K562 (cell line): Measurements from ENCODE around the gene PIGH. TPM values are rescaled to one million over a fixed set of nuclear protein-coding genes. Genes with fewer than 3 reads are reported as not detected.

ENCODE experiments used
- ARID1B ChIP-seq: fragments of 450-650 bp; IDR thresholded peaks from 2 replicates; pipeline ENCODE4 v1.6.1; 2016; ENCODE audit warnings: antibody characterized with exemption, mild to moderate bottlenecking, inconsistent platforms
- ATF7 ChIP-seq: fragments of 450-650 bp; IDR thresholded peaks from 2 replicates; pipeline ENCODE4 v1.7.1; 2014; ENCODE audit warnings: mild to moderate bottlenecking, moderate library complexity
- BCL6 ChIP-seq: fragments of 250-450 bp; sonication (Bioruptor Pico); IDR thresholded peaks from 2 replicates; pipeline ENCODE4 v1.4.0; 2020
- BCLAF1 ChIP-seq, 2 experiments: fragments of 450-650 bp in 1 of 2; IDR thresholded peaks; 2 replicates each; pipeline ENCODE4 v1.6.1; 2011 to 2017; ENCODE audit warnings: low read depth in 2 of 2, antibody characterized with exemption in 1 of 2, borderline replicate concordance in 1 of 2, low read length in 1 of 2, mild to moderate bottlenecking in 1 of 2, mixed read lengths in 1 of 2; ENCODE audit not compliant: control insufficient read depth in 1 of 2
- BMI1 ChIP-seq: fragments of 150-350 bp; IDR thresholded peaks from 2 replicates; pipeline ENCODE4 v1.6.1; 2014; ENCODE audit warnings: low read length
- COPS2 ChIP-seq: fragments of 450-650 bp; conservative IDR thresholded peaks from 2 replicates; pipeline ENCODE4 v1.6.1; 2016; ENCODE audit warnings: mild to moderate bottlenecking, moderate library complexity
- GTF2F1 ChIP-seq: IDR thresholded peaks from 2 replicates; pipeline ENCODE4 v1.6.1; 2011; ENCODE audit warnings: low read depth, low read length, improper control_type of control experiment
- ID3 ChIP-seq, 2 experiments: fragments of 250-450 bp in 1 of 2; fragments of 450-650 bp in 1 of 2; sonication (Bioruptor Pico) in 1 of 2; IDR thresholded peaks; 2 replicates each; pipeline versions ENCODE4 v1.6.1 to v1.8.0; 2016 to 2021; ENCODE audit warnings: mild to moderate bottlenecking in 2 of 2, moderate library complexity in 2 of 2, missing compliant biosample characterization in 1 of 2, missing genetic modification characterization in 1 of 2
- JUND ChIP-seq, 2 experiments: IDR thresholded peaks; 2 replicates in 1 of 2; 3 replicates in 1 of 2; pipeline ENCODE4 v1.6.1; 2011; ENCODE audit warnings: borderline replicate concordance in 2 of 2, low read depth in 2 of 2, low read length in 2 of 2, improper control_type of control experiment in 1 of 2, missing biosample characterization in 1 of 2, missing genetic modification characterization in 1 of 2, missing genetic modification reagents in 1 of 2
- KDM5B ChIP-seq: fragments of 200-600 bp; sonication (generic); IDR thresholded peaks from 2 replicates; pipeline ENCODE4 v1.6.1; 2012; ENCODE audit warnings: low read depth, mild to moderate bottlenecking, moderate library complexity, low read length, control low read depth, inconsistent platforms; ENCODE audit not compliant: insufficient replicate concordance
- KLF13 ChIP-seq: fragments of 450-650 bp; IDR thresholded peaks from 2 replicates; pipeline ENCODE4 v1.6.1; 2016; ENCODE audit warnings: missing genetic modification characterization, low read depth, mild to moderate bottlenecking, missing compliant biosample characterization, moderate library complexity, borderline replicate concordance
- MAFK ChIP-seq: IDR thresholded peaks from 2 replicates; pipeline ENCODE4 v1.6.1; 2011; ENCODE audit warnings: low read length, improper control_type of control experiment
- MBD2 ChIP-seq: sonication (generic); IDR thresholded peaks from 2 replicates; pipeline ENCODE4 v1.6.1; 2016; ENCODE audit warnings: low read depth, borderline replicate concordance
- MED1 ChIP-seq: sonication (generic); formaldehyde crosslinking; IDR thresholded peaks from 2 replicates; pipeline ENCODE4 v1.8.1; 2023; ENCODE audit warnings: missing genetic modification reagents, borderline replicate concordance
- NFE2L1 ChIP-seq: fragments of 450-650 bp; IDR thresholded peaks from 2 replicates; pipeline ENCODE4 v1.6.1; 2016; ENCODE audit warnings: missing genetic modification characterization, low read depth, mild to moderate bottlenecking, missing compliant biosample characterization, moderate library complexity, borderline replicate concordance
- PHF20 ChIP-seq: fragments of 450-650 bp; IDR thresholded peaks from 2 replicates; pipeline ENCODE4 v1.6.1; 2018; ENCODE audit not compliant: partially characterized antibody
- POLR2A ChIP-seq: fragments of 450-650 bp; conservative IDR thresholded peaks from 2 replicates; pipeline ENCODE4 v1.6.1; 2016
- ZNF24 ChIP-seq: fragments of 450-650 bp; IDR thresholded peaks from 2 replicates; pipeline ENCODE4 v1.6.1; 2016
- ZNF639 ChIP-seq, 2 experiments: fragments of 200-800 bp in 1 of 2; sonication (Bioruptor generic) in 1 of 2; sonication (generic) in 1 of 2; formaldehyde crosslinking in 1 of 2; IDR thresholded peaks in 1 of 2; conservative IDR thresholded peaks in 1 of 2; 2 replicates each; pipeline versions ENCODE4 v1.5.0 to v1.6.1; 2016 to 2020; ENCODE audit warnings: missing compliant biosample characterization in 1 of 2, missing genetic modification characterization in 1 of 2, missing genetic modification reagents in 1 of 2
- ZNF740 ChIP-seq, 3 experiments: fragments of 200-800 bp in 1 of 3; sonication (Bioruptor generic) in 1 of 3; sonication (generic) in 1 of 3; formaldehyde crosslinking in 1 of 3; IDR thresholded peaks; 2 replicates each; pipeline versions ENCODE4 v1.6.1 to v1.8.0; 2016 to 2022; ENCODE audit warnings: mild to moderate bottlenecking in 2 of 3, missing compliant biosample characterization in 2 of 3, missing genetic modification characterization in 2 of 3, missing genetic modification reagents in 1 of 3
- polyA plus RNA-seq, 8 experiments: library from polyadenylated mRNA; depleted of rRNA in 4 of 8; stranded (reverse) in 5 of 8; unstranded in 3 of 8; fragments of >200 nt; fragmentation: Nextera tagmentation in 2 of 8; fragmentation: Illumina TruSeq in 1 of 8; extraction: Ambion mirVana in 2 of 8; extraction: Trizol in 1 of 8; gene quantifications; 2 replicates each; pipeline versions ENCODE4 v1.2.1 to v1.2.3, GENCODE V29; 2011 to 2014; ENCODE audit warnings: inconsistent platforms in 1 of 8, missing spikeins in 1 of 8
- total RNA-seq, 7 experiments: library from RNA; depleted of rRNA in 6 of 7; stranded (reverse); fragments of >200 nt in 6 of 7; fragmentation: Illumina TruSeq in 2 of 7; extraction: Trizol in 2 of 7; gene quantifications; 2 replicates each; pipeline versions ENCODE4 v1.2.1 to v1.2.3, GENCODE V29; 2011 to 2021; ENCODE audit warnings: low replicate concordance in 1 of 7

PIGH gene
- total and polyA plus RNA-seq, 9 of the 15 experiments (the other 6 are each of a cell fraction or from before 2014, with no cell fraction given): 21.1 to 53.4 (median 24.7) TPM

GRCh38 chr14:67541448-67542387 lies 58.4 kb downstream of the PIGH start (continued):
- TF ChIP-seq ZNF639 (CRISPR knock-in tag; conservative IDR thresholded peaks at IDR 0.05 in 1 of 2, IDR thresholded peaks at IDR 0.05 in 1 of 2) (no peak), ATF7 (no peak), KDM5B (peak; percentile 38), ZNF740 (CRISPR knock-in tag; IDR thresholded peaks at IDR 0.05) (no peak), ZNF740 (tag; IDR thresholded peaks at IDR 0.05) (no peak), ARID1B (peak; percentile 44), BCL6 (no peak), MBD2 (no peak), ZNF24 (no peak), BMI1 (no peak), GTF2F1 (no peak), NFE2L1 (tag) (no peak), JUND (IDR thresholded peaks at IDR 0.05; ENCODE audit: borderline replicate concordance, low read depth, low read length) (no peak; the same call in 1 of the 2 replicates), JUND (tag; IDR thresholded peaks at IDR 0.05; ENCODE audit: borderline replicate concordance, low read depth, low read length) (peak; percentile 56; the same call in 1 of the 3 replicates), COPS2 (no peak), KLF13 (no peak), POLR2A (peak; percentile 85), ID3 (CRISPR knock-in tag; IDR thresholded peaks at IDR 0.05) (no peak), ID3 (tag; IDR thresholded peaks at IDR 0.05) (no peak), BCLAF1 (IDR thresholded peaks at IDR 0.05; ENCODE audit: borderline replicate concordance in 1 of 2, control insufficient read depth in 1 of 2, low read depth in 2 of 2, low read length in 1 of 2) (no peak), PHF20 (peak; percentile 60), MED1 (CRISPR knock-in tag) (no peak), MAFK (no peak)
